Central memory CD8-positive, alpha-beta T cell (primary cell): ENCODE data around the gene DDX1.

Experiments used
- ATAC-seq: fragments of 150-1000 bp; cut with Tn5 transposase; replicated peaks from 2 replicates; pipeline ENCODE4 v1.10.0; 2022; ENCODE audit warnings: mild to moderate bottlenecking, moderate FRiP score, moderate number of reproducible peaks; ENCODE audit not compliant: poor library complexity, severe bottlenecking; ENCODE audit errors: extremely low read depth
- DNase-seq, 2 donors: peaks; one replicate each; pipeline ENCODE4 v3.0.0; 2021; ENCODE audit warnings: low spot score in 2 of 2
- H3K27ac Mint-ChIP-seq: one replicate; pipeline ENCODE4 v1.8.0; 2022; ENCODE audit warnings: low read depth, mild to moderate bottlenecking, moderate library complexity, mixed read lengths
- H3K27me3 Mint-ChIP-seq: one replicate; pipeline ENCODE4 v1.8.0; 2022; ENCODE audit warnings: mixed read lengths
- H3K36me3 Mint-ChIP-seq: one replicate; pipeline ENCODE4 v1.8.0; 2022; ENCODE audit warnings: mild to moderate bottlenecking, moderate library complexity, mixed read lengths; ENCODE audit not compliant: insufficient read depth
- H3K4me1 Mint-ChIP-seq: one replicate; pipeline ENCODE4 v1.8.0; 2022; ENCODE audit warnings: mixed read lengths
- H3K4me3 Mint-ChIP-seq: one replicate; pipeline ENCODE4 v1.8.0; 2022; ENCODE audit warnings: mild to moderate bottlenecking, moderate library complexity, mixed read lengths
- H3K9me3 Mint-ChIP-seq: one replicate; pipeline ENCODE4 v1.8.0; 2022; ENCODE audit warnings: mixed read lengths

The DDX1 gene

DNA sequence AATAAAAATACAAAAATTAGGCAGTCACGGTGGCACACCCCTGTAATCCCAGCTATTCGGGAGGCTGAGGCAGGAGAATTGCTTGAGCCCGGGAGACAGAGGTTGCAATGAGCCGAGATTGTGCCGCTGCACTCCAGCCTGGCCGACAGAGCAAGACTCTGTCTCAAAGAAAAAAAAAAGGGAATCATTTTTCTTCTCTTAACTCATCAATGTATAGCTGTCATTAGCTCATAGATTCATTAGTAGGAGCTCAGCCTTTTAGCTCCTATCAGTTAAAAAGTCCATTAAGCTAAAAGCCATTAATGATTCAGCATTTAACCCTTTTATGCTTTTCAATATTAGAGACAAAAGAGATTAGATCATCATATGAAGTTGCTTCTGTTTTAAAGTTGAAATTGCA is 24.8 kb upstream of the DDX1 start:
- no peaks in the 10 kb centered on the region for H3K9me3 Mint-ChIP-seq
- H3K4me3 Mint-ChIP-seq, result no peak overlapping the region
- H3K36me3 Mint-ChIP-seq, result peaks cover 1% of the 10 kb centered on the region
- ATAC-seq (no peak), DNase-seq (no peak)
- H3K27ac Mint-ChIP-seq, result no peak overlapping the region
- H3K4me1 Mint-ChIP-seq, result peaks cover under 1% of the 10 kb centered on the region
- no peaks in the 10 kb centered on the region for H3K27me3 Mint-ChIP-seq

- no peak overlapping the region for H3K4me3 Mint-ChIP-seq
- no peaks in the 10 kb centered on the region for H3K4me1 Mint-ChIP-seq
- no peaks in the 10 kb centered on the region for H3K9me3 Mint-ChIP-seq
- no peaks in the 10 kb centered on the region for H3K27me3 Mint-ChIP-seq
- H3K27ac Mint-ChIP-seq, result no peak overlapping the region
- no peaks in the 10 kb centered on the region for H3K36me3 Mint-ChIP-seq
- ATAC-seq (no peak), DNase-seq (no peak)
Measured at GRCh38 chr2:15568874-15569273, 22.8 kb upstream of the DDX1 start.

- no peaks in the 10 kb centered on the region for H3K36me3 Mint-ChIP-seq
- no peaks in the 10 kb centered on the region for H3K4me1 Mint-ChIP-seq
- no peak for DNase-seq
- H3K9me3 Mint-ChIP-seq, result no peaks in the 10 kb centered on the region
- no peaks in the 10 kb centered on the region for H3K27me3 Mint-ChIP-seq
- H3K4me3 Mint-ChIP-seq, result no peak overlapping the region
- H3K27ac Mint-ChIP-seq, result no peak overlapping the region
- ATAC-seq, result no peak
Measured at GRCh38 chr2:15570104-15570503, 21.6 kb upstream of the DDX1 start.

DNA sequence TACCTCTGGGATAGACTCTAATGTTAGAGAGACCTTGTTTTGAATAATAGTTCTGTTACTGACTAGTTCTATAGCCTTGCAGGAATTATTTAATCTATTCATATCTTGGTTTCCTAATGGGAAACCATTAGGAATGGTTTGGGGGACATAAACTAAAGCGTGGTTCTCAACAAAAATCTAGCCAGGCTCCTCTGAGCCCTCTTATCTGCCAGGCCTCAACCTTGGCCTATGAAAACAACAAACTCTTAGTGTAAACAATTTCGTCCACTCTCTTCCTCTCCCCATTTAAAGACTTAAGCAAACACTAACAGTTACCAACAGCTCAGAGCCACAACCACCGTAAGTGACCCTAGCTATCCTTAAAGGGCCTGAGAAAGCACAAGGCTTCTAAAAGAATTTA is 19.9 kb upstream of the DDX1 start:
- H3K36me3 Mint-ChIP-seq, result no peaks in the 10 kb centered on the region
- ATAC-seq (no peak), DNase-seq (no peak)
- no peak overlapping the region for H3K27ac Mint-ChIP-seq
- H3K4me3 Mint-ChIP-seq, result no peak overlapping the region
- no peaks in the 10 kb centered on the region for H3K27me3 Mint-ChIP-seq
- H3K4me1 Mint-ChIP-seq, result no peaks in the 10 kb centered on the region
- no peaks in the 10 kb centered on the region for H3K9me3 Mint-ChIP-seq

DNA sequence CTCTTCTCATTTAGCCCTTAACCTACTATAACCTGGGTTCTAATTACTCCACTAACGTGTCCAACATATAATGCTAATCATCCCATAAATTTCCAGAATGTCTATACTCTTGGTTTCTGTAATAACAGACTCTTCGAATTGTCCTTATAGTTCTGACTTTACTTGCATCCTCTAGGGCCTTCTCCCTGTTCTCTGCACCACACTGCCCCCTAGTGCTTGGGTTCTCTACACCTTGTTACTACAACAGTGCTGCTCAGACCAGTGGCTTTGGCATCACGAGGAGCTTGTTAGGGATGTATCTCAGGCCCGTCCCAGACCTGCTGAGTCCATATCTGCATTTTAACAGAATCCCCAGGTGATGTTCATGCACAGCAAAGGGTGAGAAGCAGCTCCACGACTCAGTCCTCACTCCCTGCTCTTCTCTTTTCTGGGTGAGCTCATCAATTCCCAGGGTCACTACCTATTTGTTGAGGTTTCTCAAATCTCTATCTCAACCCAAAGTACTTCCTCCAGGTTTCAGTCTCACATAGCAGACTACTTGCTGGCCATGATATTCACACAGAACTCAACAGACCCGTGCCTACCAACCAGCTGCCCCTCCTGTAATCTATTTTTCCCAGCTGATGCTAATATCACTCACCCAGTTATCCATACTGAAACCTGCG is 14.5 kb upstream of the DDX1 start:
- H3K36me3 Mint-ChIP-seq, result no peaks in the 10 kb centered on the region

DNA sequence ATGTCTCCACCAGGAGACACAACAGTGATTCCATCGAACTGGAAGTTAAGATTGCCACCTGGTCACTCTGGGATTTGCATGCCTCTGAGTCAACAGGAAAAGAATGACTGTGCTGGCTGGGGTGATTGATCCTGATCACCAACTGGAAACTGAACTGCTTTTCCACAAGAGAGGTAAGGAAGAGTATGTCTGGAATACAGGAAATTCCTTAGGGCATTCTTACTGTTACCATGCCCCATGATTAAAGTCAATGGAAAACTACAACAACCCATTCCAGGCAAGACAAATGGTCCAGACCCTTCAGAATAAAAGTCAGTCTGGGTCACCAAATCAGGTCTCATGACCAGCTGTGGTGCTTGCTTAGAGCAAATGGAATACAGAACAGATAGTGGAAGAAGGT is 12.0 kb upstream of the DDX1 start:
- ATAC-seq, result no peak
- H3K4me3 Mint-ChIP-seq, result no peak overlapping the region
- peaks cover 5% of the 10 kb centered on the region for H3K4me1 Mint-ChIP-seq

More for the DNA sequence above, 14.5 kb upstream of the DDX1 start:
- DNase-seq (peak; percentile 72 to 80), ATAC-seq (peak; percentile 91)
- H3K4me1 Mint-ChIP-seq, result peaks cover 5% of the 10 kb centered on the region
- no peaks in the 10 kb centered on the region for H3K9me3 Mint-ChIP-seq
- no peak overlapping the region for H3K4me3 Mint-ChIP-seq
- H3K27me3 Mint-ChIP-seq, result no peaks in the 10 kb centered on the region
- H3K27ac Mint-ChIP-seq, result no peak overlapping the region

GRCh38 chr2:15580451-15580850 is 11.2 kb upstream of the DDX1 start:
- ATAC-seq (no peak), DNase-seq (no peak)
- H3K27me3 Mint-ChIP-seq, result no peaks in the 10 kb centered on the region
- H3K27ac Mint-ChIP-seq, result no peak overlapping the region
- no peaks in the 10 kb centered on the region for H3K36me3 Mint-ChIP-seq
- H3K9me3 Mint-ChIP-seq, result no peaks in the 10 kb centered on the region
- H3K4me1 Mint-ChIP-seq, result peaks cover 5% of the 10 kb centered on the region
- no peak overlapping the region for H3K4me3 Mint-ChIP-seq

More for the DNA sequence above, 12.0 kb upstream of the DDX1 start:
- DNase-seq, result no peak
- Mint-ChIP-seq H3K27me3 (no peaks in the 10 kb centered on the region), H3K27ac (no peak overlapping the region), H3K9me3 (no peaks in the 10 kb centered on the region), H3K36me3 (no peaks in the 10 kb centered on the region)

- no peak overlapping the region for H3K27ac Mint-ChIP-seq
- no peaks in the 10 kb centered on the region for H3K36me3 Mint-ChIP-seq
- H3K27me3 Mint-ChIP-seq, result no peaks in the 10 kb centered on the region
- DNase-seq (no peak), ATAC-seq (no peak)
- no peak overlapping the region for H3K4me3 Mint-ChIP-seq
- peaks cover under 1% of the 10 kb centered on the region for H3K4me1 Mint-ChIP-seq
- no peaks in the 10 kb centered on the region for H3K9me3 Mint-ChIP-seq
Measured at GRCh38 chr2:15582710-15583357, 8.8 kb upstream of the DDX1 start.

DNA sequence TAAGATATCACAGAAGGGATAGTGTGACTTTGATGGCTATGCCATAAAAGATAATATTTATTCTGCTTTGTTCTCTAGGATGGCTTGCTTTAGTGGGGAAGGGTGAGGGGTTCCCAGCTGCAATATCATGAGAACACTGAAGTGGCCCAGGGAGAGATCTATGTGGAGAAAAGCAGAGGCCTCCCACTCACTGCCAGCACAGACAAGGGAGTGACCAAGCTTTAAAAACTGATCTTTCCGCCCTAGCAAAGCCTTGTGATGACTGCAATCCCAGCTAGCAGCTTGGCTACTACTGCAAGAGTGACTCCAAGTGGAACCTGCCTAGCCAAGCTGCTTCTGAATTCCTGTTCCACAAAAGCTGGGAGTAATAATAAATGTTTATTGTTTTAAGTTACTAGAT is 7.8 kb upstream of the DDX1 start:
- Mint-ChIP-seq H3K4me3 (no peak overlapping the region), H3K9me3 (no peaks in the 10 kb centered on the region), H3K36me3 (no peaks in the 10 kb centered on the region), H3K4me1 (no peaks in the 10 kb centered on the region), H3K27ac (no peak overlapping the region), H3K27me3 (no peaks in the 10 kb centered on the region)
- ATAC-seq, result no peak
- DNase-seq, result no peak

DNA sequence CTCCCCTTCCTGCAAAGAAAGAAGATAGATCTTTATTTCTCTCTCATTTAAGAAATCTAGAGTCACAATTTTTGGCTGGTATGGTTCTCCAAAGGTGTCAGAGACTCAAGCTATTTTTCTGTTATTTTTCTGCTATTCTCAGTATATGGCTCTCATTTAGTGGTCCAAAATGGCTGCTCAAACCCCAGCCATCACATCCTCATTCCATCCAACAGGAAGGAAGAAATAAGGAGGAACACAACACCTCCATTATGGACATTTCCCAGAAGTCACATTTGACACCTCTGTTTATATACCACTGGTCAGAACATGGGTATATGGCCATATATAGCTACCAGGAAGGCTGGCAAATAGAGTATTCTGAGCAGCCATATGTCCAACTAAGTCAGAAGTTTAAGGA is 7.4 kb upstream of the DDX1 start:
- H3K4me1 Mint-ChIP-seq, result no peaks in the 10 kb centered on the region
- H3K4me3 Mint-ChIP-seq, result no peak overlapping the region
- no peaks in the 10 kb centered on the region for H3K36me3 Mint-ChIP-seq
- H3K27me3 Mint-ChIP-seq, result no peaks in the 10 kb centered on the region
- no peaks in the 10 kb centered on the region for H3K9me3 Mint-ChIP-seq
- H3K27ac Mint-ChIP-seq, result no peak overlapping the region
- DNase-seq (no peak), ATAC-seq (no peak)

DNA sequence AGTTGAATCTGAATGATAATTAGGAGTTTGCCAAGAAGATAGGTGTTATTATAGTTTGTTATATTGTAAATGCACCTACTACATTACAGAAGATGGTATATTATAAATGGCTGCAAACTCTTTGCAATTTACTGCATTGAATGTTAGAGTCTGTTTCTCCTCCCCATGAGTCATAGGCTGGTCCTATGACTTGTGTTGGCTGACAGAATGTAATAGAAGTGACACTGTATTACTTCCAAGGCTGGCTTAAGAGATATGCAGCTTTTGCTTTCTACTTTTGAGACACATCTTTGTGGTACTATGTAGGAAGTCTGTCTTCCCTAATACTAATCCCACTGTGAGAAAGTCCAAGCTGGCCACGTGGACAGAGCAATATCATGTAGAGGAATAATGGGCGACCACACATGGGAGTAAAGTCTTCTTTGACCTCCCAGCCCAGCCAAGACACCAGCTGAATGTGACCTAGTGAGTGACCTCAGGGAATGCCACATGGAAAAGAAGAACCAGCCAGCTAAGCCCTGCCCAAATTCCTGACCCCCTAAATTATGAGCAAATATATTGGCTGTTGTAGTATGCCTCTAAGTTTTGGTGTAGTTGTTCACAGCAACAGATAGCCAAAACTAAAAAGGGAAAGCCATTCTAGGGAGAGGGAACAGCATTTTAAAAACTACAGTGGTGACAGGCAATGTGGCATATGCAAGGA is 6.8 kb upstream of the DDX1 start:
- no peak for ATAC-seq
- no peaks in the 10 kb centered on the region for H3K36me3 Mint-ChIP-seq
- no peaks in the 10 kb centered on the region for H3K27me3 Mint-ChIP-seq
- H3K27ac Mint-ChIP-seq, result no peak overlapping the region
- DNase-seq, result no peak
- H3K4me1 Mint-ChIP-seq, result no peaks in the 10 kb centered on the region
- H3K9me3 Mint-ChIP-seq, result no peaks in the 10 kb centered on the region
- H3K4me3 Mint-ChIP-seq, result no peak overlapping the region

DNA sequence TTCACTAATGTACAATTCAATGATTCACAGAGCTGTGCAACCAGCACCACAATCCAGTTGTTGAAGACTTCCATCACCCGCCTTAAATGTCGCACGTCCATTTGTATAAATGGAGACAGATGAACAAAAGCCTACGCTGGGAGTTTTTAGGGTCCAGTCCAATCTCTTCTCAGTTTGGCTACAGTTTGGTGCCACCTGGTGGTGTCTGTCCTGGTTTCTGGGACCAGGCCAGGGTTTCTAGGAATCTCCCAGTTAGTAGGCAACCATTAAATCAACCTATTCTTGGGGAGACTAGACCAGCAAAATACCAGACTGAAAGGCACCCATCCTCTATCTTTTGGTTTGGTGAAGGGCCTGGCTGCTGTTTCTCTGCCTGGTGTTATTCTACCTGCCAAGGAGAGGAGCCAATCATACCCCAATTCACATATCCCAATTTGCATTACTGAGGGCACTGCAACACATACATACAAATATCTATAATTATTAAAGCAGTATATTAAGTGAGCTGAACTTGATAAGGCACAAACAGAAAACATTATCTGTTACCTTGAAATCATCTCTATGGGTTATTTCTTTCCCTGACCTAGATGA is 3.2 kb upstream of the DDX1 start:
- no peak overlapping the region for H3K4me3 Mint-ChIP-seq

DNA sequence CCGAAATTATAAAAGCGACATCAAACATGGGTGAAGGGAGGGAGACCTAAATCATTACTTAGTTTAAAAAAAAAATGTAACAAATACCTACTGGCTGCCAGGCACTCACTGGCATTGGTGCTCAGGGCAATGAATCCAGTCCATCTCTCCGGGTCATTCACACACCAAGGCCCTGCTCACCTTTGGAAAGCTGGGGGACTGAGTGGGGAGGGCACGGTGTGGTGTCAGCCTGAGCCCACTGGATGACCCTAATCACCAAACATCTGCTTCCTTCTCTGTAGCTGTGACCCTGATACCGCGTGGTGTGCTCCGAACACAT is 336 bp upstream of the DDX1 start:
- H3K27me3 Mint-ChIP-seq, result no peaks in the 10 kb centered on the region
- H3K36me3 Mint-ChIP-seq, result peaks cover 25% of the 10 kb centered on the region
- peak overlapping the region; percentile 96 for H3K4me3 Mint-ChIP-seq
- peaks cover 25% of the 10 kb centered on the region for H3K4me1 Mint-ChIP-seq
- DNase-seq (no peak), ATAC-seq (peak; percentile 38)
- no peaks in the 10 kb centered on the region for H3K9me3 Mint-ChIP-seq
- H3K27ac Mint-ChIP-seq, result peak overlapping the region; percentile 92

More for the DNA sequence above, 3.2 kb upstream of the DDX1 start:
- Mint-ChIP-seq H3K36me3 (peaks cover 7% of the 10 kb centered on the region), H3K4me1 (peaks cover 11% of the 10 kb centered on the region), H3K27ac (no peak overlapping the region), H3K27me3 (no peaks in the 10 kb centered on the region), H3K9me3 (no peaks in the 10 kb centered on the region)
- no peak for ATAC-seq
- DNase-seq, result no peak
